ENCODE data around the gene ZNF320.
"Not testable (repeated sequence)": the region's sequence is repeated elsewhere in the genome, so short reads cannot be mapped to it uniquely, and the experiment has no call there.

ZNF320 gene

DNA sequence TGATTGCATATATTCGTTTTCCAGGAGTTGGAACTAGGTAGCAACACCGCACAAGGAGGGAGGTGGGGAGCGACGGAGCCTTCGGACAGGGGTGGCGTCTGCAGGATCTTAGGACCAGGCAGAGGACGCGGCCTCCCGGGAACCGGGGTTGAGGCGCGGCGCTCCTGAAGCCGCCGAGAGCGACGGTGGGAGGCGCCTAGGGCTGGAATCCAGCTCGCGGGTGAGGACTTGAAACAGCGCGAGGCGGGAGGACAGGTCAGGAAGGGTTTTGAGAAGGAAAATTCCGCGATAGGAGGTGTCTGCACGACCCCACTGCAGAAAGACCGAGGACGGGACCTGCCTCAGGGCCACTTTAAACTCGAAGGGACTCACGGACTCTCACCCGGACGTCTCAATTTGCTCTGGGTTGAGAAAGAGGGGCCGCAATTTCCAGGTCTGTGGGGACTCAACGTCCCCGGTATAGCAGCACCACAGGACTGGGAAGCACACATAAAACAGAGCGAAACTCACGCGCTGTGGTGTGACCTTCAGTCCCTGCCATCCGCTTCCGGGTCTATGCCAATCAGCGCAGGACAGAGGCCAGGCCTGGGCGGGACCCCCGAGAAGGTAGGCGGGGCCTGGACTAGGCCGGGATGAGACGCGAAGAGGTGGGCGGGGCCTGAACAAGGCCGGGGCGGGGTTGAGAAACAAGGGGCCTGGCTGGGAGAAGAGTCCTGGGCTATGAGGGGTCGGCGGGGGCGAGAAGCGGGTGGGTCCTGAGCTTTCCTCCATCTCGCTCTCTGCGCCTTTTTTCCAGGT is at the start of gene ZNF320:
Gene ZNF320, minus strand, starts transcription at position 498 of the 798 bp plus-strand sequence. CDS start 7,380 bp downstream, outside the sequence.
- Mint-ChIP-seq H3K27me3 (no peaks in the 10 kb centered on the region), H3K9me3 (peaks cover 27% of the 10 kb centered on the region), H3K4me1 (peaks cover 15% of the 10 kb centered on the region), H3K27ac (peak within 1 kb of the TSS; percentile 92), H3K4me3 (peak within 1 kb of the TSS; percentile 86), H3K36me3 (peaks cover 29% of the 10 kb centered on the region)
- CTCF ChIA-PET = no interaction called here
- DNase-seq = peak; percentile 94

DNA sequence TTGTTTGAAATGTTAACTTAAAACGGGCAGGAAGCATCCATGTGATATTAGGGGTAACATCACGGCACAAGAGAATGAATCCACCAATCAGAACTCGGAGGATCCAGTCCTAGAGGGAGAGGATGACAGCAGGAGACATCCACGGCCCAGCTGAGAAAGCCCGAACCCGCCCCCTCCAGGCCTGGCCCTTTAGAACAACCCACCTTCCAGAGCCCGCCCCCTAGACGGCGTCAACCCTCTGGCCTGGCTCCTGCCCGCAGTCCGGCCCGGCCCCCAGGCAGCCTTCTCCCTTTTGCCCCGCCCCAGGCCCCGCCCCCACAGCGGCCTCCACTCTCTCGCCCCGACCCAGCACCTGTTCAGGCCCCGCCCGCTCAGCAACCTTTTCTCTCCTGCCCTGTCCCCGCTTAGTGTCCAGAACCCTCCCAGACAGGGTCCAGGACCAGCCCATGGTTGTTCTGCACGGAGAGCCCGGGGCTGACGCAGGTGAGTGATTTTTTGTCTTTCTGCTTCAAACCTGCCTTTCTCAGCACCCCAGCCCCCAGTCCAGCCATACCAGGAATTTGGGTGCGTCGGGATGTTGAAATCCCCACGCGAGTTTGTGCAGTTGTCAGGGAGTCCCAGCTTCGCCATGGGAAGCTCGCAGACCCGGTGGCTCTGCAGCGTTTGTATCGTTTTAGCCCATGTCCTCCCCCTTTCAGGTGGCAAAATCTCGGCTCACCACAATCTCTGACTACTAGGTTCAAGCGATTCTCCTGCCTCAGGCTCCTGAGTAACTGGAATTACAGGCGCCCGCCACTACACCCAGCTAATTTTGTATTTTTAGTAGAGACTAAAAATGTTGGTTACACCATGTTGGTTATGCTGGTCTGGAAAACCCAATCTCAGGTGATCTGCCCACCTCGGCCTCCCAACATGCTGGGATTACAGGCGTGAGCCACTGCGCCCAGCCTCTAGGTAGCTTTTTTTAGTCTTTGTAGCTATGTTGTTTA is 49.2 kb upstream of the ZNF320 start:
- H3K27ac Mint-ChIP-seq = no peak overlapping the region
- no peak overlapping the region for H3K4me3 Mint-ChIP-seq
- peaks cover 5% of the 10 kb centered on the region for H3K4me1 Mint-ChIP-seq
- H3K36me3 Mint-ChIP-seq = peaks cover 34% of the 10 kb centered on the region
- CTCF ChIA-PET = no interaction called here
- H3K9me3 Mint-ChIP-seq = peaks cover 54% of the 10 kb centered on the region
- no peaks in the 10 kb centered on the region for H3K27me3 Mint-ChIP-seq
- DNase-seq = no peak

DNA sequence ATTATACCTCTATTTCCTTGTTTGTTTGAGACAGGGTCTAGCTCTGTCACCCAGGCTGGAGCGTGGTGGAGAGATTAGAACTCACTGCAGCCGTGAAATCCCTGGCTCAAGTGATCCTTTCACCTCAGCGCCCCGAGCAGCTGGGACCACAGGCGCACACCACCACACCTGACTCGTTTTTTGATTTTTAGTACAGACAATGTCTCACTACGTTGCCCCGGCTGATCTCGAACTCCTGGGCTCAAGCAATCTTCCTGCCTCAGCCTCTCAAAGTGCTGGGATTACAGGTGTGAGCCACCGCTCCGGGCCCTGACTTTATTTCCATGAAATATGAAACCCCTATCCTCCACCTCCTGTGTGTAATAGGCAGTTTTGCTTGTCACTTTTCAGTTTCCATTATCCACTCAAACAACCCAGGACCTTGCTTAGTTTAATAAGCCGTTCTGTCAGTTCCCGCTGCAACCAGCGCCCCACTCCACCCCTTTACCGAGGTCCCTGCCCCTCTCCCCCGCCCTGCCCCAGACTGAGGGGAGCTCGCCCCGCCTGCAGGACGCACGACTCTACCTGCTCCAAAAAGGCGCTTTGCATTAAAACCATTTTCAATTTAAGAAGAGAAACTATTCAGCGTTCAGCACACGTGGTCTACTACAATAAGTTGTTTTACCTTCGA is 48.4 kb upstream of the ZNF320 start:
- Mint-ChIP-seq H3K27me3 (no peaks in the 10 kb centered on the region), H3K9me3 (peaks cover 51% of the 10 kb centered on the region), H3K4me3 (no peak overlapping the region), H3K36me3 (peaks cover 30% of the 10 kb centered on the region), H3K27ac (no peak overlapping the region), H3K4me1 (peaks cover 12% of the 10 kb centered on the region)
- no peak for DNase-seq
- CTCF ChIA-PET = no interaction called here

DNA sequence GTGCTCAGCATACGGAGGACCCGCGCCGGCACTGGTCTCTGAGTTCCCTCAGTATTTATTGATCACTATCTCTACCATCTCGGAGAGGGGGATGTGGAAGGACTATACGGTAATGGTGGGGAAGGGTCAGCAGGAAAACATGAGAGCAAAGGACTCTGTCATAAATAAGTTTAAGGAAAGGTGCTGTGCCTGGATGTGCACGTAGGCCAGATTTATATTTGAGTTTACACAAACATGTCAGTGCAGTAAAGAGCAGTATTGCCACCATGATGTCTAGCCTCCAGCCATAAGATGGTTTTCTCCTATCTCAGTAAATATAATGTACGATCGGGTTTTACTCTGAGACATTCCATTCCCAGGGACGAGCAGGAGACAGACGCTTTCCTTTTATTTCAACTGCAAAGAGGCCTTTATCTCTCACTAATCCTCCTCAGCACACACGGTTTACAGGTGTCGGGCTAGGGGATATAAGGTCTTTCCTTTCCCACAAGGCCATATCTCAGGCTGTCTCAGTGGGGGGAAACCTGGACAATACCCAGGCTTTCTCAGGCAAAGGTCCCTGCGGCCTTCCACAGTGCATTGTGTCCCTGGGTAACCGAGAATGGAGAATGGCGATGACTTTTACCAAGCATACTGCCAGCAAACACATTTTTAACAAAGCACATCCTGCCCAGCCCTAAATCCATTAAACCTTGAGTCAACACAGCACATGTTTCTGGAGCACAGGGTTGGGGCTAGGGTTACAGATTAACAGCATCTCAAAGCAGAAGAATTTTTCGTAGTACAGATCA is 47.5 kb upstream of the ZNF320 start:
- peaks cover 22% of the 10 kb centered on the region for H3K36me3 Mint-ChIP-seq
- H3K4me3 Mint-ChIP-seq = peak overlapping the region; percentile 41
- H3K27me3 Mint-ChIP-seq, CTCF ChIA-PET, DNase-seq, H3K27ac Mint-ChIP-seq: not testable (repeated sequence)
- peaks cover 45% of the 10 kb centered on the region for H3K9me3 Mint-ChIP-seq
- H3K4me1 Mint-ChIP-seq = peaks cover 12% of the 10 kb centered on the region

DNA sequence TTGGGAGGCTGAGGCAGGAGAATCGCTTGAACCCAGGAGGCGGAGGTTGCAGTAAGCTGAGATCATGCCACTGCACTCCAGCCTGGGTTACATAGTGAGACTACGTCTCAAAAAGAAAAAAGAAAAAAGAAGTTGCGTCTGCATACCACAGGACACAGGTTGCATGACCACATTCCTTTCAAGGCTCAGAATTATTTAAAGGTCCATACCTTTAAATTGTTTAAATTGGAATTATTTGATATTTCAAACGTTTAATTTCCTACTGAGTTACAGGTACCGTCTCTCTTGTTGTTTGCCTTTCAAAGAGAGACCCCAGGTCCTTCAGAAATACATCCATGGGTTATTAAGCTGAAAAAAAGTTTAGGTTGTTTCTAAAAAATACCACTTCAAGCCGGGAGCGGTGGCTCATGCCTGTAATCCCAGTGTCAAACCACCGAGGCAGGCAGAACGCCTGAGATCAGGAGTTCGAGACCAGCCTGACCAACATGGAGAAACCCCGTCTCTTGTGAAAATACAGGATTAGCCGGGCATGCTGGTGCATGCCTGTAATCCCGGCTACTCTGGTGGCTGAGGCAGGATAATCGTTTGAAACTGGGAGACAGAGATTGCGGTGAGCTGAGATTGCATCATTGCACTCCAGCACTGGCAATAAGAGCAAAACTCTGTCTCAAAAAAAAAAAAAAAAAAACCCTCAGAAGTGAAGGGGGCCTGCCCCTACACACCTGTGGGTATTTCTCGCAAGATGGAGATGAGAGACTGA is 46.6 kb upstream of the ZNF320 start:
- Mint-ChIP-seq H3K27me3 (no peaks in the 10 kb centered on the region), H3K36me3 (peaks cover 19% of the 10 kb centered on the region), H3K4me1 (peaks cover 15% of the 10 kb centered on the region), H3K4me3 (no peak overlapping the region), H3K27ac (no peak overlapping the region), H3K9me3 (peaks cover 44% of the 10 kb centered on the region)
- CTCF ChIA-PET = no interaction called here
- no peak for DNase-seq

DNA sequence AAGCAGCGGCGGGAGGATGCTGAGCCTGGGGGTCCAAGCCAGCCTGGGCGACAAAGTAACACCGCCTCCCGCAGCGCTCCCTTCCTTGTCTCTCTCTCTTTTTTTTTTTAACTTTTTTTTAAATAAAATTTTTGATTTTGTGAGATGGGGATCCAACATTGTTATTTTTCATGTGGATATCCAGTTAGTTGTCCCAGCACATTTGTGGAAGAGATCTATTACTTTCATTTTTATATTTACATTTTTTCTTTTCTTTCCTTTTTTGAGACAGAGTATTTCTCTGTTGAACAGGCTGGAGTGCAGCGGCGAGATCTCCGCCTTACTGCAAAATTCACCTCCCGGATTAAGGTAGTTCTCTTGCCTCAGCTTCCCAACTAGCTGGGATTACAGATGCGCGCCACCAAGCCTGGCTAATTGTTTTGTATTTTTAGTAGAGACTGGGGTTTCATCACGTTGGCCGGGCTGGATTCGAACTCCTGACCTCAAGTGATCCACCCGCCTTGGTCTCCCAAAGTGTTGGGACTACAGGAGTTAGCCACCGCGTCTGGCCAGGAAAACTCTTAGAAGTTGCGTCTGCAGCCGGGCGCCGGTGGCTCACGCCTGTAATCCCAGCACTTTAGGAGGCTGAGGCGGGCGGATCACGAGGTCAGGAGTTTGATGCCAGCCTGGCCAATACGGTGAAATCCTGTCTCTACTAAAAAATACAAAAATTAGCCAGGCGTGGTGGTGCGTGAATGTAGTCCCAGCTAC is 45.9 kb upstream of the ZNF320 start:
- no peaks in the 10 kb centered on the region for H3K27me3 Mint-ChIP-seq
- H3K27ac Mint-ChIP-seq = peak overlapping the region; percentile 65
- H3K9me3 Mint-ChIP-seq = peaks cover 50% of the 10 kb centered on the region
- CTCF ChIA-PET = interaction anchor here (0.6 kb wide), 1 partner anchor 94 kb away, joined by 4 read pairs; no protein-coding TSS in a partner anchor
- H3K4me1 Mint-ChIP-seq = peaks cover 20% of the 10 kb centered on the region
- peaks cover 26% of the 10 kb centered on the region for H3K36me3 Mint-ChIP-seq
- peak overlapping the region; percentile 85 for H3K4me3 Mint-ChIP-seq
- DNase-seq = no peak

DNA sequence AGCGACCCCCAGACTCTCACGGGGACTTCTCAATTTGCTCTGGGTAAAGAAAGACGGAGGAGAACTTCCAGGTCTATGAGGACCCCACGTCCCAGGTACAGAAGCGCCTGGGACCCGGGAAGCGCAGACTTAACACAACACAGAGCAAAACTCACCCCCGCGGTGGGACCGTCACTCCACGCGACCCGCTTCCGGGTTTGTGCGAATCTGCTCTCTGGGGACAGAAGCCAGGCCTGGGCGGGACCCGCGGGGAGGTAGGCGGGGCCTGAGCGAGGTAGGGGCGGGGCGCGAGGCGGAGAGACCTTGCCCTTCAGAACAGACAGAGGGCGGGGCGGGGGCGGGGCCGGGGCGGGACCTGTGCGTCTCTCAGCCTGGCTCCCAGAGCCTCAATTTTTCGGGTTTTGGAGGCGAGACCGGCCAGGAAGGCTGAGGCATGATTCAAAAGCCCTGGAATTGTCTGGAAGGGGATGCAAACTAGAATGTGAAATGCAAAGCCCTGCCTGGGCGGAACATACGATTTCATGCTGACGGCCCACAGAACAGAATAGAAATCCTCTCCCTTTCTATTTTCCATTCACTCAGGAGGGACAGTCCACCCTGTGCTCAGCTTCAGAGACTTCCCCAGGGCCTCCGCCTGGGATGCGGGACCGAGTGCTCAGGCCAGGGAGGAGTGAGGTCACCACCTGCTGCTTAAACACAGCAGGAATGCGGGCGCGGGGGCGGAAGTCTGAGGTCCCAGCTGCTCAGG is 45.1 kb upstream of the ZNF320 start:
- CTCF ChIA-PET = interaction anchor here (0.6 kb wide), 1 partner anchor 93 kb away, joined by 4 read pairs; no protein-coding TSS in a partner anchor
- peak overlapping the region; percentile 85 for H3K4me3 Mint-ChIP-seq

DNA sequence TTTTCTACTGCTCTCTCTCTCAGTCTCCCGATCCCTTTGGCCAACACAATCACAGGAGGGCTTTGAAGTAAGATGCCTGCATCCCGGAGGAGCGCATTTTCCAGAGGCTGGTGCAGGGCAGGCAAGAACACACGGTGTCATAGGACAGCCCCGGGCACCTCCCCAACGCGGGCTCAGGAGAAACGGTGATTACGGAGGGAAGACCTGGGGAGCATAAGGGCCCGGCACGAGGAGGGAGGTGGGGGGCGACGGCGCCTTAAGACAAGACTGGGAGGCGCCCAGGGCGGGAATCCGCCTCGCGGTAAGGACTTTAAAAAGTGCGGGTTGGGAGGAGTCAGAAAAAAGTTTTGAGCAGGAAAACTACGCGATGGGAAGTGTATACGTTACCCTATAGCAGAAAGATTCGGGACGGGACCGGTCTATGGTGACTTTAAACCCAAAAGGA is 44.5 kb upstream of the ZNF320 start:
- H3K4me1 Mint-ChIP-seq = peaks cover 20% of the 10 kb centered on the region
- no peaks in the 10 kb centered on the region for H3K27me3 Mint-ChIP-seq
- H3K9me3 Mint-ChIP-seq = peaks cover 47% of the 10 kb centered on the region
- CTCF ChIA-PET = no interaction called here
- DNase-seq = peak; percentile 41
- peaks cover 34% of the 10 kb centered on the region for H3K36me3 Mint-ChIP-seq
- H3K27ac Mint-ChIP-seq = peak overlapping the region; percentile 83
- H3K4me3 Mint-ChIP-seq = peak overlapping the region; percentile 85

More for the DNA sequence above, 45.1 kb upstream of the ZNF320 start:
- H3K36me3 Mint-ChIP-seq = peaks cover 29% of the 10 kb centered on the region
- H3K27me3 Mint-ChIP-seq = no peaks in the 10 kb centered on the region
- H3K4me1 Mint-ChIP-seq = peaks cover 20% of the 10 kb centered on the region
- peaks cover 48% of the 10 kb centered on the region for H3K9me3 Mint-ChIP-seq
- H3K27ac Mint-ChIP-seq = peak overlapping the region; percentile 83
- DNase-seq = peak; percentile 97

DNA sequence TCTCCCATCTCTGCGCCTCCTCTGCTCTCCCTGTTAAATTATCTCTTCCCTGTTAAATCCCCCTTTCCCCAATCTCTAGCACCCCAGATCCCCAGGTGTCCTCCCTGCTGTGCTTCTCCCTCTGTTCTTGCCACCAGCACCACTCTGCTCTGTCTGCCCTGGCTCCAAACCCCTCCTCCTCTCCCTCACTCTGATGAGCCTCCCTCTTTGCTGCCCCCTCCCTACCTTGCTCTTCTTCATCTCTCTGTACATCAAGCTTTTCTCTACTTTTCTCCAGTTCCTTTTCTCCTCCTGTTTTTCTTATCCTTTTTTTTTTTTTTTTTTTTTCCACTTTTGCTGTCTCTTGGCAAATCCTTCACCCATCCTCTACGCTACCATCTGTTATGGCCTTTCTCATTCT is 44.1 kb upstream of the ZNF320 start:
- peak overlapping the region; percentile 83 for H3K27ac Mint-ChIP-seq
- CTCF ChIA-PET, DNase-seq, H3K27me3 Mint-ChIP-seq: not testable (repeated sequence)
- peaks cover 20% of the 10 kb centered on the region for H3K4me1 Mint-ChIP-seq
- peak overlapping the region; percentile 85 for H3K4me3 Mint-ChIP-seq
- peaks cover 38% of the 10 kb centered on the region for H3K36me3 Mint-ChIP-seq
- peaks cover 49% of the 10 kb centered on the region for H3K9me3 Mint-ChIP-seq

DNA sequence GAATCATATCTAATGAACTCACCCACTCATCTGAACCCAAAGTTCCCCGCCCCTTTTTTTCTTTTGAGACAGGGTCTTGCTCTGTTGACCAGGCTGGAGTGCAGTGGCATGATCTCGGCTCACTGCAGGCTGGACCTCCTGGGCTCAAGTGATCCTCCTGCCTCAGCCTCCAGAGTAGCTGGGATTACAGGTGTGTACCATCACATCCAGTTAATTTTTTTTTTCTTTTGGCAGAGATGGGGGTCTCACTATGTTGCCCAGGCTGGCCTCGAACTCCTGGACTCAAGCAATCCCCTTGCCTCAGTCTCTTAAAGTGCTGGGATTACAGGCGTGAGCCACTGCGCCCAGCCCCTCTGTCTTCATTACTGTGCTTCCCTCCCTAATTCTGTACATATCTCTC is 43.5 kb upstream of the ZNF320 start:
- Mint-ChIP-seq H3K27ac (peak overlapping the region; percentile 38), H3K9me3 (peaks cover 52% of the 10 kb centered on the region), H3K4me1 (peaks cover 20% of the 10 kb centered on the region), H3K36me3 (peaks cover 41% of the 10 kb centered on the region), H3K4me3 (peak overlapping the region; percentile 85)
- H3K27me3 Mint-ChIP-seq, CTCF ChIA-PET, DNase-seq: not testable (repeated sequence)

DNA sequence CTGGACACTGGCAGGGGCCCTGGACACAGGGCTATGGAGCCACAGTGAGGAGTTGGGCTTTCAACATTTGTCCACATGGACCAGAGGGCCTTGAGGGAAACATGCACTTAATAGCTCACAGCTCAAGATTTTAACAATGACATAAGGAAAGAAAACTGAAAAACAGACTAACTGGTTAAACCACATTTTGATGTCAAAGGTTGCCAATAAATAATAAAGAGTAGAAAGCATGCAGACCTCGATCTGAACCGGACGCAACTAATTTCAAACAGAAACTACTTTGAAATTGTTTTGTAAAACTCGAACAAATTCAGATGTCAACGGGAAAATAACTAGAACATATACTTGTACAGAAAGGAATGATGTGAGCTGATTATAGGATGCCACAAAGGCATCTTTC is 41.3 kb upstream of the ZNF320 start:
- no peak overlapping the region for H3K4me3 Mint-ChIP-seq
- H3K27me3 Mint-ChIP-seq = no peaks in the 10 kb centered on the region
- DNase-seq = no peak
- CTCF ChIA-PET = no interaction called here
- H3K27ac Mint-ChIP-seq = peak overlapping the region; percentile 58
- peaks cover 20% of the 10 kb centered on the region for H3K4me1 Mint-ChIP-seq
- peaks cover 52% of the 10 kb centered on the region for H3K36me3 Mint-ChIP-seq
- H3K9me3 Mint-ChIP-seq = peaks cover 46% of the 10 kb centered on the region

DNA sequence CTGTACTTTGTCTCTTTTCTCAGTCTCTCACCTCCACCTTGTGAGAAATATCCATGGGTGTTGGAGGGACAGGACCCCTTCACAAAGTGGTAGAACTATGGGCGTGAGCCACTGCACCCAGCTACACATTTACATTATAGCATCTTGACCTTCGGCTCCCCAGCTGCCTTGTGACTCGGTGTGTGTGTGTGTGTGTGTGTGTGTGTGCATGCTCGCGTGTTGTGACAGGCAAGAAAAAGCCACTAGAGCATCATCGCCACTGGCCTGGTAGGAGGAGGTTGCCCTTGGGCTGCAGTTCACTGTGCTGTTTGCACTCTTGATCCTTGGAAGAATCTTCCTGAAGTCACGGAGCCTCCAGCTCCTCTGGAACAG is 39.5 kb upstream of the ZNF320 start:
- H3K36me3 Mint-ChIP-seq = peaks cover 65% of the 10 kb centered on the region
- H3K27me3 Mint-ChIP-seq = no peaks in the 10 kb centered on the region
- H3K9me3 Mint-ChIP-seq = peaks cover 57% of the 10 kb centered on the region
- no peak overlapping the region for H3K4me3 Mint-ChIP-seq
- no peak for DNase-seq
- no peak overlapping the region for H3K27ac Mint-ChIP-seq
- CTCF ChIA-PET = no interaction called here
- H3K4me1 Mint-ChIP-seq = peaks cover 18% of the 10 kb centered on the region

All from activated naive CD4-positive, alpha-beta T cell treated with anti-CD3 and anti-CD28 coated beads, Interleukin-2, amount 10 ng/mL, durations not matched to agents 7 days and 5 days (primary cell).